Activated B cell treated with CpG ODN at 0.5 μM for 24 hours (primary cell): Measurements from ENCODE around the gene IFITM10. TPM values are rescaled to one million over a fixed set of nuclear protein-coding genes. Genes with fewer than 3 reads are reported as not detected.

Experiments
- ATAC-seq: fragments of 200-7000 bp; cut with Tn5 transposase; one replicate; pipeline ENCODE4 v1.10.0; 2021; ENCODE audit warnings: low read depth, mild to moderate bottlenecking, moderate library complexity
- CTCF ChIA-PET: fragments of 350-600 bp; sonication (Branson Sonifier 250); formaldehyde crosslinking; loops from one replicate; lab custom pipeline; 2021; ENCODE audit warnings: antibody characterized with exemption; lab: Charles Lee
- POLR2A ChIA-PET: fragments of 350-600 bp; sonication (Branson Sonifier 250); formaldehyde crosslinking; loops from one replicate; lab custom pipeline; 2021; ENCODE audit warnings: antibody characterized with exemption; lab: Charles Lee
- DNase-seq: peaks from one replicate; pipeline ENCODE4 v3.0.0; 2022
- H3K27ac Mint-ChIP-seq: one replicate; pipeline ENCODE4 v1.8.0; 2020; ENCODE audit warnings: mixed read lengths
- H3K27me3 Mint-ChIP-seq: one replicate; pipeline ENCODE4 v1.8.0; 2021; ENCODE audit warnings: mixed read lengths
- H3K36me3 Mint-ChIP-seq: one replicate; pipeline ENCODE4 v1.8.0; 2021; ENCODE audit warnings: low read depth, mixed read lengths
- H3K4me1 Mint-ChIP-seq: one replicate; pipeline ENCODE4 v1.8.0; 2021; ENCODE audit warnings: mixed read lengths
- H3K4me3 Mint-ChIP-seq: one replicate; pipeline ENCODE4 v1.8.0; 2020; ENCODE audit warnings: mild to moderate bottlenecking, mixed read lengths
- H3K9me3 Mint-ChIP-seq: one replicate; pipeline ENCODE4 v1.8.0; 2020; ENCODE audit warnings: mixed read lengths
- intact Hi-C: fragments of 100-400 bp; cut with micrococcal nuclease; formaldehyde crosslinking; loops from one replicate; pipeline ENCODE4 v1.15.1; 2024
- total RNA-seq: library from RNA; stranded (reverse); gene quantifications from 2 replicates; pipeline ENCODE4 v1.2.3, GENCODE V29; 2022
- TF ChIP-seq, protein P1 (sequence below): fragments of 200-600 bp; IDR thresholded peaks from one replicate; pipeline ENCODE4 v1.8.0; 2022; ENCODE audit warnings: antibody characterized with exemption, mild to moderate bottlenecking

Gene IFITM10
- total RNA-seq, 1 donor from 2014 or later: not detected

DNA sequence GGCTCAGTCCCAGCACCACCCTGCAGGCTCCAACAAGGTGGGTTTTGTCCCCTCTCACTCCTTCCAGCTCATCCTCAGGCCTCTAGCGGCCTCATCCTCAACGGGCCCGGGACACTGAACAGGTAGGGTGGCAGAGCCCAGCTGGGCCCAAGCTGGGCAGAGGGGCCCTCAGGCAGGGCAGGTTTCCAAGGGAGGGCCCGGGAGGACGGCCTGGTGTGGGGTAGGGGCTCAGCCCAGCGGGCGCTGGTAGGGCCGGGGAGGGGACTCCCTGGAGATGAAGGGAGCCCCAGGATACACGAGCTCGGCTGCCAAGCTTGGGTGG is 2.5 kb upstream of the IFITM10 start:
- H3K36me3 Mint-ChIP-seq: peaks cover 17% of the 10 kb centered on the region
- H3K27ac Mint-ChIP-seq: no peak overlapping the region
- TF ChIP-seq, protein P1, sequence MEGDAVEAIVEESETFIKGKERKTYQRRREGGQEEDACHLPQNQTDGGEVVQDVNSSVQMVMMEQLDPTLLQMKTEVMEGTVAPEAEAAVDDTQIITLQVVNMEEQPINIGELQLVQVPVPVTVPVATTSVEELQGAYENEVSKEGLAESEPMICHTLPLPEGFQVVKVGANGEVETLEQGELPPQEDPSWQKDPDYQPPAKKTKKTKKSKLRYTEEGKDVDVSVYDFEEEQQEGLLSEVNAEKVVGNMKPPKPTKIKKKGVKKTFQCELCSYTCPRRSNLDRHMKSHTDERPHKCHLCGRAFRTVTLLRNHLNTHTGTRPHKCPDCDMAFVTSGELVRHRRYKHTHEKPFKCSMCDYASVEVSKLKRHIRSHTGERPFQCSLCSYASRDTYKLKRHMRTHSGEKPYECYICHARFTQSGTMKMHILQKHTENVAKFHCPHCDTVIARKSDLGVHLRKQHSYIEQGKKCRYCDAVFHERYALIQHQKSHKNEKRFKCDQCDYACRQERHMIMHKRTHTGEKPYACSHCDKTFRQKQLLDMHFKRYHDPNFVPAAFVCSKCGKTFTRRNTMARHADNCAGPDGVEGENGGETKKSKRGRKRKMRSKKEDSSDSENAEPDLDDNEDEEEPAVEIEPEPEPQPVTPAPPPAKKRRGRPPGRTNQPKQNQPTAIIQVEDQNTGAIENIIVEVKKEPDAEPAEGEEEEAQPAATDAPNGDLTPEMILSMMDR: no peak
- H3K4me1 Mint-ChIP-seq: peaks cover 13% of the 10 kb centered on the region
- H3K27me3 Mint-ChIP-seq: peaks cover 15% of the 10 kb centered on the region
- no peak for ATAC-seq
- DNase-seq: no peak
- no peak overlapping the region for H3K4me3 Mint-ChIP-seq
- CTCF ChIA-PET: no interaction called here
- POLR2A ChIA-PET: no interaction called here
- intact Hi-C loops: no loop called here
- H3K9me3 Mint-ChIP-seq: no peaks in the 10 kb centered on the region

DNA sequence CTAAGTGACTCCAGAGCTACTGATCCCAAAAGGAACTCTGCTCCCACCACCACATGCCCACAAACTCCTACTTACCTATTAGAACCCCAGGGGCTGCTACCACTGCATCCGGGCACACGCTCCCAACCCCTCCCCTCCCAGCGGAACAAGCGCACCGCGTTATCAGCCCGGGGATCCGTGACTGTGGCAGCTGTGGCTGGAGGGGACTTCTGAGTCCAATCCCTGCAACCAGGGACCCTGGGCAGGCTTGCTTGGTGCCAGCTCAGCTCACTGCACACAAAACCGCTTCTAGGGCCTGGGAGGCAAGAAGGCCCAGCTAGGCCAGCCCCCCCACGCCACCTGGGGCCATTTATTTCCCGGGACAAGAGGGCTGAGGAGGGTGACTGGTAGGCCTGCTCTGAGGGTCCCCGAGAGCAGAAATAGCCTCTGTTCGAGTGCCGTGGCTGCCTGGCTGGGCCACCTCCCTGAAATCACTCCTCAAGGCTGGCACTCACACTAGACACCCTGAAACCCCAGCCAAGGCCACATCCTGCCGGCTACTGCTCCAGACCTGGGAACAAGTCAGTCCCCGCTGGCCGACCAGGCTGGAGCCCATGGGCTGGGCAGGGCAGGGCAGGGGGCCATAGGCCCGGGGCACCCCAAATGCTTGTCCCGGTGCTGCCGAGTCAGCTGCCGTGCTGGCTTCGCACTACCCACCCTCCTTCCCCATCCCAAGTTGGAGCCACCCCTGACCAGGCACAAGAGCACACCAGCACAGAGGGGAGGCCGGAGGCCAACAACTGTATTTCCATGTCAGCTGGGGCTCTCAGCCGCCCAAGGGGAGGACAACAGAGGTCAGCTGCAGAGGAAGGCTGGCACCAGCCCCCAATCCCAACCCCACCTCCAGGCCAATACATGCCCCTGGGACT is 1.9 kb upstream of the IFITM10 start:
- TF ChIP-seq, protein P1: no peak
- Mint-ChIP-seq H3K9me3 (no peaks in the 10 kb centered on the region), H3K4me1 (peaks cover 10% of the 10 kb centered on the region), H3K4me3 (no peak overlapping the region), H3K27ac (no peak overlapping the region), H3K27me3 (peaks cover 15% of the 10 kb centered on the region), H3K36me3 (peaks cover 17% of the 10 kb centered on the region)
- ChIA-PET CTCF (no interaction called here), POLR2A (no interaction called here)
- DNase-seq (no peak), ATAC-seq (no peak)
- intact Hi-C loops: no loop called here

- intact Hi-C loops: no loop called here
- CTCF ChIA-PET: no interaction called here
- H3K4me3 Mint-ChIP-seq: no peak overlapping the region
- TF ChIP-seq, protein P1: no peak
- ATAC-seq (no peak), DNase-seq (no peak)
- POLR2A ChIA-PET: no interaction called here
- H3K4me1 Mint-ChIP-seq: peaks cover 10% of the 10 kb centered on the region
- peaks cover 15% of the 10 kb centered on the region for H3K36me3 Mint-ChIP-seq
- no peak overlapping the region for H3K27ac Mint-ChIP-seq
- no peaks in the 10 kb centered on the region for H3K9me3 Mint-ChIP-seq
- peaks cover 15% of the 10 kb centered on the region for H3K27me3 Mint-ChIP-seq
Measured at GRCh38 chr11:1751531-1751921, 1.1 kb upstream of the IFITM10 start.

- POLR2A ChIA-PET: no interaction called here
- CTCF ChIA-PET: no interaction called here
Measured at GRCh38 chr11:1750840-1751530, 590 bp upstream of the IFITM10 start.

More at GRCh38 chr11:1750840-1751530, 590 bp upstream of the IFITM10 start:
- no peak for ATAC-seq
- DNase-seq: no peak
- H3K4me1 Mint-ChIP-seq: peaks cover 10% of the 10 kb centered on the region
- TF ChIP-seq, protein P1: no peak
- H3K27me3 Mint-ChIP-seq: peaks cover 15% of the 10 kb centered on the region
- H3K4me3 Mint-ChIP-seq: no peak overlapping the region
- H3K9me3 Mint-ChIP-seq: no peaks in the 10 kb centered on the region
- intact Hi-C loops: no loop called here
- H3K36me3 Mint-ChIP-seq: peaks cover 15% of the 10 kb centered on the region
- no peak overlapping the region for H3K27ac Mint-ChIP-seq
